Subcutaneous adipose tissue (tissue), 4 donors: ENCODE results near the gene TRPV3. TPM values are rescaled to one million over a fixed set of nuclear protein-coding genes. Genes with fewer than 3 reads are reported as not detected.

Experiments used
- total RNA-seq, 4 donors: library from RNA; depleted of rRNA; stranded (reverse); fragments of >200 nt; gene quantifications; one replicate each; pipeline ENCODE4 v1.1.0, GENCODE V29; 2016
- TF ChIP-seq, protein P1 (sequence below): fragments of 450-650 bp; IDR thresholded peaks from one replicate; pipeline ENCODE4 v1.5.1; 2016; ENCODE audit warnings: low read depth, mild to moderate bottlenecking, control low read depth, antibody characterized with exemption, moderate library complexity

TRPV3 gene
- total RNA-seq, 4 donors from 2014 or later: 0.16 to 2.8 (median 1.3) TPM

- TF ChIP-seq, protein P1, sequence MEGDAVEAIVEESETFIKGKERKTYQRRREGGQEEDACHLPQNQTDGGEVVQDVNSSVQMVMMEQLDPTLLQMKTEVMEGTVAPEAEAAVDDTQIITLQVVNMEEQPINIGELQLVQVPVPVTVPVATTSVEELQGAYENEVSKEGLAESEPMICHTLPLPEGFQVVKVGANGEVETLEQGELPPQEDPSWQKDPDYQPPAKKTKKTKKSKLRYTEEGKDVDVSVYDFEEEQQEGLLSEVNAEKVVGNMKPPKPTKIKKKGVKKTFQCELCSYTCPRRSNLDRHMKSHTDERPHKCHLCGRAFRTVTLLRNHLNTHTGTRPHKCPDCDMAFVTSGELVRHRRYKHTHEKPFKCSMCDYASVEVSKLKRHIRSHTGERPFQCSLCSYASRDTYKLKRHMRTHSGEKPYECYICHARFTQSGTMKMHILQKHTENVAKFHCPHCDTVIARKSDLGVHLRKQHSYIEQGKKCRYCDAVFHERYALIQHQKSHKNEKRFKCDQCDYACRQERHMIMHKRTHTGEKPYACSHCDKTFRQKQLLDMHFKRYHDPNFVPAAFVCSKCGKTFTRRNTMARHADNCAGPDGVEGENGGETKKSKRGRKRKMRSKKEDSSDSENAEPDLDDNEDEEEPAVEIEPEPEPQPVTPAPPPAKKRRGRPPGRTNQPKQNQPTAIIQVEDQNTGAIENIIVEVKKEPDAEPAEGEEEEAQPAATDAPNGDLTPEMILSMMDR: no peak
Observed at GRCh38 chr17:3505008-3505407, 52.6 kb downstream of the TRPV3 start.

DNA sequence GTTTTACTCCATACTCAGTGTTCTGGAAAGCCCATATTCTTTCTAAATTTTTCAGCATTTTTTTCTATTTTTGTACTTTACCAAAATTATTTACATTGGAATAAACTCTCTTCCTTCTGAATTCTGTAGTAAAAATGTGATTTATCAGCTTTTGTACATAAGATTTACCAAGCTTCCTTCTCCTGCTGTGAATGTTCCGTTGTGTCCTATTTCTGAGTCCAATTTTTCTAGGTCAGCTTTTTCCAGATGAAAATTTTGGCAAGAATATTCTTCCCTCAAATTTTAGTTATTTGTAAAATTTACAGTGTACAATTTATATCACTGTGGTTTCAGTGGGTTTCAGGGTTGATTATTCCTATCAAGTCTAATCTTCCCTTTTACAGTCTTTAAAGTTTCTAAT, 54.3 kb downstream of the TRPV3 start:
- TF ChIP-seq, protein P1: no peak

DNA sequence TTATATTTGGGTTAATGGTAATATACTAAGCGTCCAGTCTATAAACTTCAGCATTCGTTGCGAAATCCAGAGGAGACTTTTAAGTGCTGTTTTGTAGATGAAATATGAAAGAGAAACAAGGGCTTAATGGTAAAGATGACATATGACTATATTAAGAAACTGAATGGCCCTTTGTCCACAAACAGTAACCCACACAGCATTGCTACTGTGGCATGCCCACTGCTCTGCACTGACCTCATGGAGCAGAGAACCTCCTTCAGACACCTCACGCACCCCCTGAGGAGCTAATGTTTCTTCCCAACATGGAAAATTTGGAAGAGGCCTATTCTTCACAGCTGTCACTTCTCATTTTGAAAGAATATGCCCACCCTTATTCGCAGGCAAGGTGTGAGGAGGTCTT, 55.1 kb downstream of the TRPV3 start:
- TF ChIP-seq, protein P1: no peak

DNA sequence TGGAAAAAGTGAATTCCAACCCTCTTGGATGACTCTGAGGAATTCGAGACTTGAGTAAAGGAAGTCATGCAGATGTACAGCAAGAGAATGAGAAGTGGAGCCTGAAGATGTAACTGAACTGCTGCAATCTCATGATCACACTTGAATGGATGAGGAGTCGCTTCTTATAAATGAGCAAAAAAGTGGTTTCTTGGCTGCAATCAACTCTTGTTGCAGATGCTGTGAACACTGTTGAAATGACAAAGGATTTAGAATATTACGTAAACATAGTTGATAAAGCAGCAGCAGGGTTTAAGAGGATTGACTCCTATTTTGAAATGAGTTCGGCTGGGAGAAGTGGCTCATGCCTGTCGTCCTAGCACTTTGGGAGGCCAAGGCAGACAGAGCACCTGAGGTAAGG, 56.3 kb downstream of the TRPV3 start:
- TF ChIP-seq, protein P1: no peak

- TF ChIP-seq, protein P1: no peak
Observed at GRCh38 chr17:3497101-3497500, 60.5 kb downstream of the TRPV3 start.

- TF ChIP-seq, protein P1: no peak
Observed at GRCh38 chr17:3485481-3486068, 72.0 kb downstream of the TRPV3 start.

DNA sequence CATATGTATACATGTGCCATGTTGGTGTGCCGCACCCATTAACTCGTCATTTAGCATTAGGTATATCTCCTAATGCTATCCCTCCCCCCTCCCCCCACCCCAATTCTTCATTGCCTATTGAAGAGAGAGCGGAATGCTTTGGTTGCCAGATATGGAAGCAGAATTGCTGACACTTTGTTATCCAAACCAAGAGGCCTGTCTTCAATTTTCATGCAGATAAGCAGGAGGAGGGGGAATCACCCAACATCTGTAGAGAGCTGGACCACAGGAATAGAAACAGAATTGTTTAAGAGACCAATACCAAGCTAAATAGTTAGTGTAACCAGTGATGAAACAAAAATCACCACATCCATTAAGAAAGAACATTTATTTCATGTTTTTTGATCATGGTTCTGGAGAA, 74.8 kb downstream of the TRPV3 start:
- TF ChIP-seq, protein P1: no peak
